Panc1 (cell line): Measurements from ENCODE around the gene PPP2R3A. TPM values are rescaled to one million over a fixed set of nuclear protein-coding genes. Genes with fewer than 3 reads are reported as not detected.

ENCODE experiments used
- ATAC-seq: fragments of 200-7000 bp; cut with Tn5 transposase; 2 replicates; pipeline ENCODE4 v1.9.1; 2020; ENCODE audit warnings: mild to moderate bottlenecking, moderate library complexity
- BruUV-seq: library from RNA; stranded (reverse); fragments of 400-500 nt; replicated peaks from 2 replicates; lab custom pipeline; 2021; lab: Mats Ljungman, UMichigan
- CTCF ChIA-PET: fragments of 300-600 bp; sonication (Branson Sonifier 250); formaldehyde crosslinking; loops from one replicate; lab custom pipeline; 2022; ENCODE audit warnings: antibody characterized with exemption; lab: Charles Lee
- POLR2A ChIA-PET: fragments of 300-600 bp; sonication (Branson Sonifier 250); formaldehyde crosslinking; loops from one replicate; lab custom pipeline; 2022; ENCODE audit warnings: antibody characterized with exemption; lab: Charles Lee
- DNase-seq: peaks from one replicate; pipeline ENCODE4 v3.0.0-alpha.2; 2010; ENCODE audit warnings: low read depth, low spot score
- H3K27ac ChIP-seq: 2 replicates; pipeline ENCODE4 v1.5.1; 2011; ENCODE audit warnings: mild to moderate bottlenecking, low read length, inconsistent platforms
- H3K27me3 ChIP-seq: fragments of 200-500 bp; sonication (Bioruptor generic); 2 replicates; pipeline ENCODE4 v1.6.0; 2014; ENCODE audit warnings: low read length, inconsistent platforms; ENCODE audit not compliant: control insufficient read depth, insufficient read depth
- H3K36me3 ChIP-seq: fragments of 200-500 bp; sonication (Bioruptor generic); 2 replicates; pipeline ENCODE4 v1.5.1; 2014; ENCODE audit warnings: inconsistent platforms, mild to moderate bottlenecking, low read length, moderate library complexity; ENCODE audit not compliant: control insufficient read depth, insufficient read depth
- H3K4me1 ChIP-seq: 2 replicates; pipeline ENCODE4 v1.5.1; 2011; ENCODE audit warnings: inconsistent platforms, mild to moderate bottlenecking, low read length, moderate library complexity; ENCODE audit not compliant: control insufficient read depth, insufficient read depth
- H3K4me3 ChIP-seq, 2 experiments: 2 replicates each; pipeline ENCODE4 v1.5.1; 2011 to 2012; ENCODE audit warnings: low read depth in 2 of 2, low read length in 2 of 2, mild to moderate bottlenecking in 2 of 2, inconsistent platforms in 1 of 2, moderate library complexity in 1 of 2
- H3K9me3 ChIP-seq: fragments of 200-500 bp; sonication (Bioruptor generic); 2 replicates; pipeline ENCODE4 v1.5.1; 2014; ENCODE audit warnings: low read depth, mild to moderate bottlenecking, inconsistent platforms, low read length, moderate library complexity; ENCODE audit not compliant: control insufficient read depth, insufficient read depth
- POLR2AphosphoS5 ChIP-seq: IDR thresholded peaks from 2 replicates; pipeline ENCODE4 v1.6.1; 2012; ENCODE audit warnings: mild to moderate bottlenecking, low read depth, low read length, moderate library complexity
- SIN3A ChIP-seq: IDR thresholded peaks from 2 replicates; pipeline ENCODE4 v1.6.1; 2012; ENCODE audit warnings: low read depth, mild to moderate bottlenecking, low read length, moderate library complexity, borderline replicate concordance; ENCODE audit not compliant: insufficient read depth
- TCF7L2 ChIP-seq: IDR thresholded peaks from 2 replicates; pipeline ENCODE4 v1.6.1; 2011; ENCODE audit warnings: mild to moderate bottlenecking, low read depth, low read length, inconsistent platforms
- in situ Hi-C: cut with HindIII; loops from 2 replicates; pipeline ENCODE4 v1.10.0; 2016; ENCODE audit warnings: low sequenced_read_pairs, low pct_unique_long_range_greater_than_20kb
- intact Hi-C: fragments of 100-400 bp; cut with micrococcal nuclease; formaldehyde crosslinking; loops from one replicate; pipeline ENCODE4 v1.10.0; 2022; ENCODE audit not compliant: unreplicated experiment
- total RNA-seq: library from RNA; stranded (reverse); gene quantifications from one replicate; pipeline ENCODE4 v1.2.1, GENCODE V29; 2021; ENCODE audit not compliant: unreplicated experiment
- TF ChIP-seq, protein P1 (sequence below), 2 experiments: IDR thresholded peaks; 2 replicates each; pipeline ENCODE4 v1.6.1; 2011 to 2012; ENCODE audit warnings: low read depth in 2 of 2, control low read depth in 1 of 2, low read length in 1 of 2, mild to moderate bottlenecking in 1 of 2, moderate library complexity in 1 of 2; ENCODE audit not compliant: insufficient read depth in 1 of 2
- TF ChIP-seq, protein P2 (sequence below): fragments of 450-650 bp; IDR thresholded peaks from 2 replicates; pipeline ENCODE4 v1.5.1; 2017; ENCODE audit warnings: mild to moderate bottlenecking

Gene PPP2R3A
- total RNA-seq, 1 experiment from 2014 or later, result 8.1 TPM

GRCh38 chr3:136055491-136055890 is 90.0 kb downstream of the PPP2R3A start:
- no peak overlapping the region for H3K27ac ChIP-seq
- no peaks in the 10 kb centered on the region for H3K9me3 ChIP-seq
- in situ Hi-C loops (no loop called here), intact Hi-C loops (no loop called here)
- H3K27me3 ChIP-seq, result no peaks in the 10 kb centered on the region
- CTCF ChIA-PET, result no interaction called here
- H3K36me3 ChIP-seq, result no peaks in the 10 kb centered on the region
- ATAC-seq (no peak), DNase-seq (no peak)
- no TSS peak for BruUV-seq
- no peaks in the 10 kb centered on the region for H3K4me1 ChIP-seq
- H3K4me3 ChIP-seq, result no peak overlapping the region
- TF ChIP-seq, protein P1, sequence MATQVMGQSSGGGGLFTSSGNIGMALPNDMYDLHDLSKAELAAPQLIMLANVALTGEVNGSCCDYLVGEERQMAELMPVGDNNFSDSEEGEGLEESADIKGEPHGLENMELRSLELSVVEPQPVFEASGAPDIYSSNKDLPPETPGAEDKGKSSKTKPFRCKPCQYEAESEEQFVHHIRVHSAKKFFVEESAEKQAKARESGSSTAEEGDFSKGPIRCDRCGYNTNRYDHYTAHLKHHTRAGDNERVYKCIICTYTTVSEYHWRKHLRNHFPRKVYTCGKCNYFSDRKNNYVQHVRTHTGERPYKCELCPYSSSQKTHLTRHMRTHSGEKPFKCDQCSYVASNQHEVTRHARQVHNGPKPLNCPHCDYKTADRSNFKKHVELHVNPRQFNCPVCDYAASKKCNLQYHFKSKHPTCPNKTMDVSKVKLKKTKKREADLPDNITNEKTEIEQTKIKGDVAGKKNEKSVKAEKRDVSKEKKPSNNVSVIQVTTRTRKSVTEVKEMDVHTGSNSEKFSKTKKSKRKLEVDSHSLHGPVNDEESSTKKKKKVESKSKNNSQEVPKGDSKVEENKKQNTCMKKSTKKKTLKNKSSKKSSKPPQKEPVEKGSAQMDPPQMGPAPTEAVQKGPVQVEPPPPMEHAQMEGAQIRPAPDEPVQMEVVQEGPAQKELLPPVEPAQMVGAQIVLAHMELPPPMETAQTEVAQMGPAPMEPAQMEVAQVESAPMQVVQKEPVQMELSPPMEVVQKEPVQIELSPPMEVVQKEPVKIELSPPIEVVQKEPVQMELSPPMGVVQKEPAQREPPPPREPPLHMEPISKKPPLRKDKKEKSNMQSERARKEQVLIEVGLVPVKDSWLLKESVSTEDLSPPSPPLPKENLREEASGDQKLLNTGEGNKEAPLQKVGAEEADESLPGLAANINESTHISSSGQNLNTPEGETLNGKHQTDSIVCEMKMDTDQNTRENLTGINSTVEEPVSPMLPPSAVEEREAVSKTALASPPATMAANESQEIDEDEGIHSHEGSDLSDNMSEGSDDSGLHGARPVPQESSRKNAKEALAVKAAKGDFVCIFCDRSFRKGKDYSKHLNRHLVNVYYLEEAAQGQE (IDR thresholded peaks at IDR 0.05; ENCODE audit: insufficient read depth in 1 of 2, low read depth in 2 of 2, low read length in 1 of 2), result no peak
- no peak for TF ChIP-seq POLR2AphosphoS5
- no peak for TF ChIP-seq TCF7L2
- TF ChIP-seq, protein P2, sequence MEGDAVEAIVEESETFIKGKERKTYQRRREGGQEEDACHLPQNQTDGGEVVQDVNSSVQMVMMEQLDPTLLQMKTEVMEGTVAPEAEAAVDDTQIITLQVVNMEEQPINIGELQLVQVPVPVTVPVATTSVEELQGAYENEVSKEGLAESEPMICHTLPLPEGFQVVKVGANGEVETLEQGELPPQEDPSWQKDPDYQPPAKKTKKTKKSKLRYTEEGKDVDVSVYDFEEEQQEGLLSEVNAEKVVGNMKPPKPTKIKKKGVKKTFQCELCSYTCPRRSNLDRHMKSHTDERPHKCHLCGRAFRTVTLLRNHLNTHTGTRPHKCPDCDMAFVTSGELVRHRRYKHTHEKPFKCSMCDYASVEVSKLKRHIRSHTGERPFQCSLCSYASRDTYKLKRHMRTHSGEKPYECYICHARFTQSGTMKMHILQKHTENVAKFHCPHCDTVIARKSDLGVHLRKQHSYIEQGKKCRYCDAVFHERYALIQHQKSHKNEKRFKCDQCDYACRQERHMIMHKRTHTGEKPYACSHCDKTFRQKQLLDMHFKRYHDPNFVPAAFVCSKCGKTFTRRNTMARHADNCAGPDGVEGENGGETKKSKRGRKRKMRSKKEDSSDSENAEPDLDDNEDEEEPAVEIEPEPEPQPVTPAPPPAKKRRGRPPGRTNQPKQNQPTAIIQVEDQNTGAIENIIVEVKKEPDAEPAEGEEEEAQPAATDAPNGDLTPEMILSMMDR, result no peak
- no peak for TF ChIP-seq SIN3A
- POLR2A ChIA-PET, result no interaction called here

DNA sequence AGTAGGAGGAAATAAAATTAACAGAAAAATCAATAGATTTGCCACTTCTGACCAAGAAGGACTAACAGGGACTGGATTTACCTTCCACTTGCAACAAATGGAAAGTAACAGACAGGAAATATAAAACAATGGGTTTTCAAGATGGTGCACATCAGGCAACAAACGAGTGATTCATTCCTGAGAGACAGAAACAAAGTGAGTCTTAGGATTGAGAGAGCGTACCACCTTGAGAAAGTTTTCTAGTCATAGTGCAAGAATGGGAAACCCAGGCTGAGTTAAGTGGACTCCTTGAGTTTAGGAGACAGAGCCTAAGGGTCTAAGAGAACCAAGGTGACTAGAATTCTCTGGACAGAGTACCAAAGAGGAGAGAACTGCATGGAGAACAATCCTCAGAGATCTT is 101.7 kb downstream of the PPP2R3A start:
- Histone ChIP-seq H3K36me3 (no peaks in the 10 kb centered on the region), H3K4me1 (peaks cover 20% of the 10 kb centered on the region), H3K4me3 (no peak overlapping the region), H3K9me3 (no peaks in the 10 kb centered on the region), H3K27ac (no peak overlapping the region), H3K27me3 (no peaks in the 10 kb centered on the region)
- DNase-seq (no peak), ATAC-seq (no peak)
- intact Hi-C loops (no loop called here), in situ Hi-C loops (no loop called here)
- CTCF ChIA-PET, result no interaction called here
- no TSS peak for BruUV-seq
- no peak for TF ChIP-seq SIN3A
- TF ChIP-seq, protein P1 (IDR thresholded peaks at IDR 0.05; ENCODE audit: insufficient read depth in 1 of 2, low read depth in 2 of 2, low read length in 1 of 2), result no peak
- TF ChIP-seq, protein P2, result no peak
- no peak for TF ChIP-seq POLR2AphosphoS5
- TF ChIP-seq TCF7L2, result no peak
- POLR2A ChIA-PET, result no interaction called here
